HUDEP-2 (cell line): ENCODE results near the gene CFAP100.

Experiments
- DNase-seq, 76 experiments: peaks; one replicate each; lab custom pipeline; 2025; ENCODE audit not compliant: unreplicated experiment in 76 of 76; lab: John Stamatoyannopoulos, UW

Gene CFAP100

DNA sequence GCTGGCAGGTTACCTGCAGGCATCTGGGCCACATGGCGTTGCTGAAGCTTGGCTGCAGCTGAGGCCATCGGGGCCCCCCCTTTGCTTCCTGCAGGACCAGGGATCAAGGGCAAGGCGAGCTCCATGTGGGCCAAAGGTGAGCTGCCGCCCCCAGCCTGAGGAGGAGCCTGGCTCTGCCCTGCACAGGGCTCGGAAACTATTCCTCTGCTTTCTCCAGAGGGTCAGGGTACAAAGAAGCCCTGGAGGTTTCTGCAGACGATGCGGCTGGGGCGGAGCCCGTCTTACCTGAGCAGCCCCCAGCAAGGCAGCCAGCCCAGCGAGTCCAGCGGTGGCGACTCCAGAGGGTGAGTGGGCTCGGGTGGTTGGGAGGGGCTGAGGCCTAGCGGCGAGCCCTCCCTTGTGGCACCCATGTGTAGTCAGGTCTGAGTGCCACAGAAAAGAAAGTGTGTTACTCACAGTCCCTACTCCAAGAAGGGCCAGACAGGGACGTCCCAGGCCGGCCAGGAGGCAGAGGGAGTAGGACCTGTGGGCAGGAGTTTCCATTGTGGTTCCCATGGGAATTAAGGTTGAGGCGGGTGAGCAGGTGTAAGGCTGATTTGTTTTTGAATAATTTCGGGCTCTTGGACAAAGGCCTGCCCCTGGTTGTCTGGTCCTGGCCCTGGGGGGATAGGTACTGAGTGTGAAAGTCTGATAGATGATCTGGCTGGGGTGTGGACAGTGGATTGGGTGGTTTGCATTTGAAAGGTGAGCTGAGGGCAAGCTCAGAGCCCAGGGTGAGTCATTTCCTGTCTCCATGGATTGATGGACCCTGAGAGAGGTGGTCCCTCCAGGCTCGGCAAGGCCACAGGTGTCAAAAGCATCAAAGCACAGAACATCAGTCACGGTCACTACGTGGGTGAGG lies 25.4 kb downstream of the CFAP100 start:
- no peak for DNase-seq

DNA sequence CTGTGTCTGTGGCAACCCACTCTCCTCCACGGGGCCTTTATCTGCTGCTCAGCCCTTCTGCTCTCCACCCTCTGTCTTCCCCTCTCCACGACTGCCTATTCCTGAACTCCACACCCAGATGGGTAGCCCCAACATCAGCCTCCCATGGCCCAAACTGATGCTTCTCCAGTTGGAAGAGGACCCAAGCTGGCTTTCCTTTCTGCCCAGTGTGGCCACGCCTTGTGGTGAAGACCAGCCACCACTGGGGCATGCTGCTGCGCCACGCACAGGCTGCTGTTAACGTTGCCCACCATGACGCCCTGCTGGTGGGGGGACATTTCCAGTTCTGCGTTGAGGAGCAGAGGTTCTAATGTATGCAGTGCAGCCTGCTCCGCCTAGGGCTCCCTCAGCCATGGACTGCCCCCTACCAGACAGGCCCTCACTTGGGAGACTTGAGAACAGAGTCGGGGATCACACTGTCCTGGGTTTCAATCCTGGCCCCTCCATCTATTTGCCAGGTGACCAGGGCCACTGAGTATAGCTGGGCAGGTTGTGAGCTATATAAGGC lies 26.9 kb downstream of the CFAP100 start:
- no peak for DNase-seq

DNA sequence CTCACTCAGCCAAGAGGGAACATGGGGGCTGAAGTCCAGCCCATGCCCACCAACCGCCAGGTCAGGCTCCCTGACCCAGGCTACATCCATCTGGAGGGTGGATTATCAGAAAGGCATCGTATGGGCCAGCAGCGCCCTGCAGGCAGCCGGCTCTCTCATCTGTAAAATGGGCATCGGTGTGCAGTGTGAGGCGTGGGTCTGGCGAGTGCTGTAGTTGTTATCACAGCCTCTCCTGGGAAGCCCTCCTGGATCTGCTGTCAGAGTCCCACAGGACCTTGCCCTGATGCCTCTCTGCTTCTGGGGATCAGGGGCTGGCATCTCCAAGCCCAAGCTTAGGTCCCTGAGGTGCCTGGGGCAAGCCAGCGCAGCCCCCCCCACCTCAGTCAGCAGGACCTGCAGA lies 27.4 kb downstream of the CFAP100 start:
- no peak for DNase-seq

DNA sequence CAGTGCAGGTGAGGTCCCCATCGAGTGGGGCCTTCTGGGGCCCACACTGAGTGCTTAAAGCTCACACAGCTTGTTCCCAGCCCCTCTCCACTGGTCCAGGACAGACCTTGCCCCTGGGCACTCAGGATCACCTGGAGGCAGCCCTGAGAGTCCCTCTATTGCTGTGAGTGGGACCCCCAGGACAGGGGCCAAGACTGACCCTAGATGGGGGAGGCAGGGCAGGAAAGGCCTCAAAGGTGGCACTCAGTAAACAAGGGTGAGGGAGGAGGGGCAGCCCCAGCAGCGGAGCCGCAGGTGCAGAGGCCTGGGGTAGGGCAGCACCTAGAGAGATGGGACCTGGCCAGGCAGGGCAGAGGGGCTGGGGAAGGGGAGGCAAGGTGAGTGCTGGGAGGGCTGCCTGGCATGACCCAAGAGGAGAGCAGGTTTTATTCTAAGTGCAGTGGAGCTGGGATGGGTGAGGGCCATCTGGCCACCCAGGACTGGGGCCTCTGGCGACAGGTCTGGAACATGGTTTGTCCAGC lies 27.9 kb downstream of the CFAP100 start:
- no peak for DNase-seq

DNA sequence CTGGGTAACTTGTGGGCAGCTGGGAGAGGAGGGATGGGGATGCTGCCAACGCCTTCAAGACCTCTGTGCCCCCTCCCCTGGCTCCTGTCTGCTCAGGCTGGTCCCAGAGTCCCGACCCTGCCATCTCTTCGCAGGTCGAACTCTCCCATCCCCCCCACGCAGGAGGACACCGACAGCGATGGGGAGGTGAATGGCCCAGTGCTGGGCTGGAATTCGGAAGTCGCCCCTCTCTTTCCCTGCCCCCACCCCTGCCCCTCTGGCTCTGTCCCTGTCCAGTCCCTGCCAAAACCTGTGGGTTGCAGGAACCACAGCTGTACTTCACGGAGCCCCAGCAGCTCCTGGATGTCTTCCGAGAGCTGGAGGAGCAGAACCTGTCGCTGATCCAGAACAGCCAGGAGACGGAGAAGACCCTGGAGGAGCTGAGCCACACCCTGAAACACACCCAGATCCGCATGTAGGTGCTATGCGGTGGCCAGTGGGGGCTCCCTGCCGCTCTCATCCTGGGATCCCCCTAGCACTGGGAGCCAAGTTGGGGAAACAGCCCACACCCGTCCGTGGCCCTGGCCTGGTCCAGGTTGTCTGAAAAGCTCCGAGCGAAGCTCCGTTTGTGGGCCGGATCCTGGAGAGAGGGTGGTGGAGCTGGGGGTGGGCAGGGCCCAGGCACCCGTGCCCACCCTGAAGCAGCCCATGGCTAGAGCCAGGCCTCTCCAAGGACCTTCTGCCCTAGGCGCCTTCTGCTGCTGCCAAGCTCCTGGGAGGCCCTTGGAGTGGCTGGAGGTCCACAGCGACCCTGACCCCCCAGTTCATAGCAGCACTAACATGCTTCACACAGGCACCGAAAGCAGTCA lies 28.7 kb downstream of the CFAP100 start:
- DNase-seq, result no peak

DNA sequence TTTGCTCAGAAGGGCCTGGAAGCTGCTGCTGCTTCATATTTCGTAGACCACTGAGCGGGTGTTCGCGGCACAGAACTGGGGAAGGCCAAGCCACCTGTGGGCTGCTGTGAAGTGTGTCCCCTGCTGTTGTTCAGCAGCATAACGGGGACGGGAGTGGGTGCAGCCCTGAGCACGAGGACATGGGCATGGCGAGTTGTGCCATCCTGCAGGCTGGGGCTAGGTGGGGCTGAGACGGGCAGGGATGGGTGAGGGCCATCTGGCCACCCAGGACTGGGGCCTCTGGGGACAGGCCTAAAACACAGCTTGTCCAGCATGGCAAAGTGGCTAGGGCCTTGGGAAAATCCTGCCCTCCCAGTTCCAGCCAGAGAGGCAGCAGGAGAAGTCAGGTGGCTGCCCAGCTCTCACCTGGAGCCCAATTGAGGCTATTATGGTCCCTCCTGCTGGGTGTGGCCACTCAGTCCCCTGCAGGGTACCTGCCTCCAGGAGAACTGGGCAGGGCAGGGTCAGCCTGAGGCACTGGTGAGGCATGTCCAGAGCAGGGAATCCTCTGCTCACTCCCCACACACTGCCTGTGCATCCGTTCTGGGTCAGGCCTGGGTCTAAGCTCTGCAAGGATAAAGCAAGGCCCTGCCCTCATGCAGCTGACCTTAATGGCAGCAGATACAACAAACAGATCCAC lies 29.5 kb downstream of the CFAP100 start:
- DNase-seq, result no peak

DNA sequence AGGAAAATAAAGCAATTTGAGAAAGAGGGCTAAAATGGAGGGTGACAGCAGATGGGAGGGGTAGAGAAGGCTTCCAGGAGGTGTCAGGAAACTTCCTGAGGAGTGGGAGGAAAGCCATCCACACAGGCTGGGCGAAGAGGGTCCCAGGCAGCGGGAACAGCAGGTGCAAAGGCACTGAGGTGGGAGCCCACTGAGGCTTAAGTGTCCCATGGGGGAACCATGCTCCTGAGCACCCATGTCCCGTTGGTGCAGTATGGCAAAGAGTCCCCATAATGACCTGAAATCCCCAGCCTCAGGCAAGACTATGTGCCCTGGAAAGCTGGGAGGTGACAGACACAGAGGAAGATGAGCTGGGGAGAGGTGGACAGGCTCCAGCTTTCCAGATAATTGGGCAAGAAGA lies 30.0 kb downstream of the CFAP100 start:
- DNase-seq, result no peak

DNA sequence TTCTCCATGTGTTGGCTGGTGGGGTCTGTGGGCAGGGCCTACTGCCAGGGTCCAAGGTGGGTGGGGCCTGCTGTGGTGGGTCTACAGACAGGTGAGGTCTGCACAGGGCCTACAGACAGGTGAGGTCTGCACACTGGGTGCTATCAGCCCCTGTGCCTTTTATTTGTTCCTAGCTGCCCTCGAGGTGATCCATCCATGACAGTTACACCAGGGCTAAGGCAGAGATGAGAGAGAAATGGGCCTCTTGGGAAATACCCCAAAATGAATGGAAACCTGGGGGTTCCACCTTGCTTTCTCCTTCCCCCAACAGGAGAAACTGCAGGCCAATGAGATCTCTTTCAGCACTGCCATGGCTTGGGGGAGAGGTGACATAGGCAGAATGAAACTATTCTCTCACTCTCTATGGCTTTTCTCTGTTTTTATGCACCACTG lies 36.4 kb downstream of the CFAP100 start:
- DNase-seq, result no peak

DNA sequence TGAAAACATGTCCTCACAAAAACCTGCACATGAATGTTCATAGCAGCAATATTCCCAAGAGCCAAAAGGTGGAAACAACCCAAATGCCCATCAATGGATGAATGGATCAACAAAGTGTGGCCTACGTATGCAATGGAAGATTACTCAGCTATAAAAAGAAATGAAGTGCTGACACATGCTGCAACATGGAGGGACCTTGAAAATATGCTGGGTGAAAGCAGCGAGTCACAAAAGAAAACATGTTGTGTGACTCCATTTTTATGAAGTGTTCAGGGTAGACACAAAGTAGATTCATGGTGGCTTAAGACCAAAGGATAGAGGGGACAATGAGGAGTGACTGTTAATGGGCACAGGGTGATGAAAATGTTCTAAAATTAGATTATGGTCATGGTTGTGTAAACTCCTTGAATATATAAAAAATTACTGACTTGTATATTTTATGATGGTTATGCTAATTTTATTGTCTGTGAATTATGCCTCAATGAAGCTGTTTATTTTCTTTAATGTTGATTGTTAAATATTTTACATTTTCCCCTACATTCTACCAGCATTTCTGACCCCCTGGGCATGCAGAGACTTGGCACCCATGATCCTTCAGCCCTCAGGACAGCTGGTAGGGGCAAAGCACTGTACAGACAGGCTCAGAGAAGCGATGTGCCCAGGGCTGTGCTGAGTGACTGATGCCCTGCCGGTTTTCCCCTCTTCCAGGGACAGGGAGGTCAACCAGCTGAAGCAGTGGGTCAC lies 37.8 kb downstream of the CFAP100 start:
- no peak for DNase-seq

DNA sequence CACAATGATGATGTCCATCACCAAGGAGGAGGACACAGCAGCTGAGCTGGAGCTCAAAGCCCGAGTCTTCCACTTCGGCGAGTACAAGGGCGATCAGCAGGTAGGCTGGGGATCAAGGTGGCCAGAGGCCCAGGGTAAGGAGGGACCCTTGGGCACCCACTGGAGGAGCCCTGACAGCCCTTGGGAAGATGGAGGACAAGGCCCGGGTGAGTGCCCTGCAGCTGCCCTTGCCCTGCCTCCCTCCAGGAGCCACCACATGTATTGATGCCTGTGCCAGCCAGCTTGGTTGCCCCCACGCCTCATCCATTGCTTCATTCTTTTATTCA lies 38.4 kb downstream of the CFAP100 start:
- no peak for DNase-seq

DNA sequence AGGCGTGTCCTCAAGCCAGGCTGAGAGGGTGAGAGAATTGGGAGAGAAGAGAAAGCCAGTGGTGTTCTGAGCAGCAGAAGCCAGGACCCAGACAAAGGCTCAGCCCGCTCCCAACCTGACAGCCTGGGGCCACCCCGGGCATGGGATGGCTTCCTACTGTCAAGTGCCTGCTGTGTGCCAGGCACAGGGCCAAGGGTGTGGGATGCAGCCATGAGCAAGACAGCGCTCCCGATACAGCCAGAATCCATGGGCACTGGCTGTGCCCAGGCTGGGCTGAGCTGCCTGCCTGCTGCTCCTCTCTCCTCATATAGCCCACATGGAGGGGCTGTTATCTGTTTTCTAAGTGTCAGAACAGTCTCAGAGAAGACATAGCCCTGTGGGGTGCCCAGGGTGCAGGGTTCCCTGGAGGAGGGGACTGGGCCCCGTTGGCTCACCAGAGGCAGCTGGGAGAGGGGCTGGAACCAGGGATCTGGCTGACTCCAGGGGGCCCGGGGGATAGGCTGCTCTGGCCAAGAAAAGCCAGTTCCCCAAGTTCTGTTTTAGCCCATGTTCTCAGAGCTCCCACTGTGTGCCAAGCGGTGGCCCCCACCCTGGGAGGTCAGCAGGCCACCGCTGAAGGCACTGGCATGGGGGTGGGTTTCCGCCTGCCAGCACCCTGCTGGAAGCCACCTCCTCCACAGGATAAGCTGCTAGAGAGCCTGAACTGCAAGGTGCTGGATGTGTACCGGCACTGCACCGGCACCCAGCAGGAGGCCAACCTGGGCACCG lies 39.0 kb downstream of the CFAP100 start:
- no peak for DNase-seq

DNA sequence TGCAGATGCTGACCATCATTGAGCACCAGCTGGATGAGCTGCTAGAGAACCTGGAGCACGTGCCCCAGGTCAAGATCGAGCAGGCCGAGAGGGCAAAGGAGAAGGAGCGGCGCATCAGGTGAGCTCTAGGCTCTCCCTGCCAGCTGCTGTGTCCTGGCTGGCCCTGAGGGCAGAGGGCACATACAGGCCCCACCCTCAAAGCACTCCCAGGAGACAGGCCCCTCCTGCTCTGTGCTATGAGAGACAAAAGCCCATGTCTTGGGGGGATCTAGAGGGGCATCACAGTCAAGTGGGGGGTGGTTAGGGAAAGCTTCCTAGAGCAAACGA lies 39.5 kb downstream of the CFAP100 start:
- no peak for DNase-seq

DNA sequence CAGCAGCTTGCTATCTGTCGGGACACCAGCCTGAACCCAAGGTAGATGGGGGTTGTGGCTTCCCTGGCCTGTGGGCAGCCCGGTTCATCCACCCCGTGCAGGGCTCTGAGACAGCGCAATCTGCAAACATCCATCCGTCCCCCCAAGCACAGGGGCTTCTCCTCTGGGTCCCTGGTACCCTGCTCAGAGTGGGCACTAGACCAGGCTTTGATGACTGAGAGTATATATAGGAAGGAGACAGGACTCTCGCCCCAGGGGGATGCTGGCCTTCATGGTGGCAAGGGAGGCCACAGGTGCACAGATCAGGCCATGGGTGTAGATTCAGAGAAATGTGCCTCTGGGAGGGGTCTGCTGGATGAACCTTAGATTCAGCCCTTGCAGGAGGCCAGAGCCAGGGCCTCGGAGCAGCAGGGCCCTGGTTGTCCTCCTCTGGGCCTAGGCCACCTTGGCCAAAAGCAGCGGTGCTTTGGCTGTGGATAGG lies 40.3 kb downstream of the CFAP100 start:
- no peak for DNase-seq

DNA sequence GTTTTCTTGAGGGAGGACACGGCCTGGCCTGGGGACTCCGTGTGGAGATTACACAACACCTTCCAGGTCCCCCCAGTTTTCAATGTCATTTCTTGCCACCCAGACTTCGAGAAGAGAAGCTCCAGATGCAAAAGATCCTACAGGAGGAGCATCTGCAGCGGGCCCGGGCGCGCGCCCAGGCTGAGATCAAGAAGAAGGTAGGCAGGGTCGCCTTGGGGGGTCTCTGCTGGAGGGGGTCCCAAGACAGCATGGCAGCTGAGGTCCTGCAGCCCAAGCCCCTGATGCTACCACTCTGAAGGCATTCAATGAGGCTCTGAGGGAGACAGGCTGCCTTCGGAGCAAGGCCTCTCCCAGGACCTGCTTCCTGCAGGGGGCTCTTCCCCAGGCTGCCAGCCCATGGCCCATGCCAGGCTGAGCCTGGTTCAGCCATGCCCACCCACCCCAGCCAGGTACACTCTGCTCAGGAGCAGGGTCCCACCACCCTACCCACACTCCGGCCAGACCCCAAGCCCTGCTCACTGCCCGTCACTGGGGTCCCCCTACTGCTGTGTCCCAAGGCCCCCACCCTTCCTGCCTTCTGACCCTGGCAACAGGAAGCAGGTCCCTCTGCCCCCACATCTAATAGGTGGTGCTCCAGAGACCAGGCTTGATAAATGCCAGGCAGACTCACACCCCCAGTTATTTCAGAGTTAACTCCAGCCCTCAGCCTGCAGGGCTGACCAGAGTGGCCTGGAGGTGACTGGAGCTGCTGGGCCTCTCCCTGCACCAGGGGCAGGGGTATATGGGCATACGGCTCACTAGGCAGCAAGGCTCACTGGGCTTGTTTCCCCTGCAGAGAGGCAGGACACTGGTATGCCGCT lies 41.0 kb downstream of the CFAP100 start:
- no peak for DNase-seq

DNA sequence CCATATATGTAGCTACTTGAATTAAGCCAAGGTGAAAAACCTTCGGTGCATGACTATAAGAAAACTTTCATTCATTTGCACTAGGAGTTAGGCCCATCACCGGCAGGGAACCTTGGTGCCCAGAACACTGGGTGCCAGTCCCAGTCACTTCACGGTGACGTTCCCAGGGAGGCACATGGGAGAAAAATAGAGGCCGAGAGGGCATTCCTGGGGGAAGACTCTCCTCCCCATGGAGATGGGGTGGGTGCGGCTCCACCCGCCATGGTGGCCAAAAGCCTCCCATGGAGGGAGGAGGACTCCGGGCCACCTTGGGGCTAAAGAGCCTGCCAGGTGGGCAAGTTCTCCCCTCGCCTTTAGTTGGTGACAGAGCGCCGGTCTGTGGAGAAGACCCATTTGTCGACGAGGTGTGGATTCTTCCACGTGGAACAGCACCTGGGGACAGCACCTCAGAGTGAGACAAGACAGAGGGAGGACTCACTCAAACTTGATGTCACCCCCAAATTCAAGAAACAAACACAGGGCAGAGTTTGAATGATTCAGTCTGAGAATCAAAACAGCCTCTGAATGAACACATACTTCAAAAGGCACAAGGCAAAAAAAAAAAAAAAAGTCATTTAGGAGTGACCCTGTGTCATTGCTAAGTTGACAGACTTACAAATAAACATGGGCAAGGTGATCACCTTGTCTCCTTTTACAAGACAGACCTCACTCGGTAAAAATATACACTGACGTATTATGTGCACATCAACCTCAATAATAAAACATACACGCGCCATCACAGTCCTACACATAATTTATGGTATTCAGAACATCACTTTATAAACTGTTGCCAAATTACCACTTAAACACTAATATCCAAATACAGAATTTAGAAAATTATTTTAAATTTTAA lies 42.4 kb downstream of the CFAP100 start:
- DNase-seq, result no peak

DNA sequence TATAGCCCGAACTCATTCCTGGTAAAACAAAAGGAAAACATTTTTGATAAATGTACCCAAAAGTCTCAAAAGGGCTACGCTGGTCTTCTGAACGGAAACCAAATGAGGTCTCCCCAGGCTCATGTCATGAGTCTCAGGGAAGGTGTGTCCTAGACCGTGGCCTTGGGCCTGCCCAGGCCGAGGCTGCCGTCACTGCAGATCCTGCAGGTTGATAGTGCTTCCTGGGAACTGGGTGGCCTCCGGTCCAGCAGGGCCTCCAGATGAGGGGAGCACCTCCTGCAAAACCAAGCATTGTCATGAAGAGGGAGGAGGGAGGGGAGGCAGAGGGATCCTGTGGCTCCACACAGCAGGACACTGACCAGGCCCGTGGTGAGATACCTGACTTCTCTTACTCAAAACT lies 43.5 kb downstream of the CFAP100 start:
- no peak for DNase-seq

DNA sequence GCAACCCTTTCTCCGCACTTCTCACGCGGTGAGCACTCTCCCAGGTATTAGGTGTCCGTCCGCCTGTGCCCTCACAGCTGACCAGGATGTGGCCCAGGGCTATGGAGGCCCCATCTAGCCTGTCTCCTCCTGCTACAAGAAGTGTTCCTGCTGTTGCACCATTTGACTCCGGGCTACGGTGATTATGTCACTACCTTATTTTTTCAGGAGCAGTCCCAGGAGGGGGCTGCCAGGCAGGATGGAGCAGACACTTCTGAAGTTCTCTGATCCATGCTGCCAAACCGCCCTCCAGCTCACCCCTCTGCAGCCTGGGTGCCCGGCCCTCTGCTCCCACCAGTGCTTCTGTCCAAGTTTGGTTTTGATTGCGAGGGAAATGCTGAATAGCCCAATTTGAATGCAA lies 44.0 kb downstream of the CFAP100 start:
- DNase-seq, result no peak
